Measurements from ENCODE around the gene KIAA0513.

Gene KIAA0513

GRCh38 chr16:85089525-85089924, 61.9 kb downstream of the KIAA0513 start:
- no peak for DNase-seq (ENCODE audit: low read depth)

- DNase-seq (ENCODE audit: low read depth) = no peak
Observed at GRCh38 chr16:85090181-85090580, 62.6 kb downstream of the KIAA0513 start.

GRCh38 chr16:85090873-85091521, 63.4 kb downstream of the KIAA0513 start:
- DNase-seq (ENCODE audit: low read depth) = no peak

GRCh38 chr16:85091522-85091910, 63.9 kb downstream of the KIAA0513 start:
- no peak for DNase-seq (ENCODE audit: low read depth)

GRCh38 chr16:85092309-85092708, 64.7 kb downstream of the KIAA0513 start:
- no peak for DNase-seq (ENCODE audit: low read depth)

- no peak for DNase-seq (ENCODE audit: low read depth)
Observed at GRCh38 chr16:85092851-85093250, 65.3 kb downstream of the KIAA0513 start.

- DNase-seq (ENCODE audit: low read depth) = no peak
Observed at GRCh38 chr16:85093705-85094104, 66.1 kb downstream of the KIAA0513 start.

GRCh38 chr16:85094176-85094805, 66.7 kb downstream of the KIAA0513 start:
- DNase-seq (ENCODE audit: low read depth) = no peak

- DNase-seq (ENCODE audit: low read depth) = no peak
Observed at GRCh38 chr16:85094812-85095211, 67.2 kb downstream of the KIAA0513 start.

- DNase-seq (ENCODE audit: low read depth) = no peak
Observed at GRCh38 chr16:85096921-85097320, 69.3 kb downstream of the KIAA0513 start.

GRCh38 chr16:85098565-85098964, 71.0 kb downstream of the KIAA0513 start:
- DNase-seq (ENCODE audit: low read depth) = no peak

- no peak for DNase-seq (ENCODE audit: low read depth)
Observed at GRCh38 chr16:85100265-85100664, 72.7 kb downstream of the KIAA0513 start.

- no peak for DNase-seq (ENCODE audit: low read depth)
Observed at GRCh38 chr16:85101956-85102630, 74.5 kb downstream of the KIAA0513 start.

GRCh38 chr16:85103114-85104079, 75.8 kb downstream of the KIAA0513 start:
- DNase-seq (ENCODE audit: low read depth) = no peak

GRCh38 chr16:85104147-85104546, 76.6 kb downstream of the KIAA0513 start:
- DNase-seq (ENCODE audit: low read depth) = no peak

GRCh38 chr16:85104821-85105391, 77.3 kb downstream of the KIAA0513 start:
- DNase-seq (ENCODE audit: low read depth) = no peak

- no peak for DNase-seq (ENCODE audit: low read depth)
Observed at GRCh38 chr16:85105475-85105874, 77.9 kb downstream of the KIAA0513 start.

GRCh38 chr16:85107083-85107482, 79.5 kb downstream of the KIAA0513 start:
- no peak for DNase-seq (ENCODE audit: low read depth)

GRCh38 chr16:85107532-85107931, 79.9 kb downstream of the KIAA0513 start:
- DNase-seq (ENCODE audit: low read depth) = no peak

GRCh38 chr16:85110105-85110504, 82.5 kb downstream of the KIAA0513 start:
- DNase-seq (ENCODE audit: low read depth) = no peak

GRCh38 chr16:85111184-85111583, 83.6 kb downstream of the KIAA0513 start:
- no peak for DNase-seq (ENCODE audit: low read depth)

- no peak for DNase-seq (ENCODE audit: low read depth)
Observed at GRCh38 chr16:85112364-85112763, 84.8 kb downstream of the KIAA0513 start, which contains the start of gene CIBAR2. Gene CIBAR2, minus strand, starts transcription at chr16:85112472. Its CDS starts 120 bp downstream, at chr16:85112352.

Measured in HS-27A (cell line).